ENCODE results near the gene GIT1.
"Not testable (repeated sequence)": the region's sequence is repeated elsewhere in the genome, so short reads cannot be mapped to it uniquely, and the experiment has no call there.

GIT1 gene

GRCh38 chr17:29565643-29566472, 23.6 kb downstream of the GIT1 start:
- DNase-seq, result peak; percentile 48 to 56

- DNase-seq, result no peak
These were observed 25.6 kb downstream of the GIT1 start for GRCh38 chr17:29563816-29564215.

DNA sequence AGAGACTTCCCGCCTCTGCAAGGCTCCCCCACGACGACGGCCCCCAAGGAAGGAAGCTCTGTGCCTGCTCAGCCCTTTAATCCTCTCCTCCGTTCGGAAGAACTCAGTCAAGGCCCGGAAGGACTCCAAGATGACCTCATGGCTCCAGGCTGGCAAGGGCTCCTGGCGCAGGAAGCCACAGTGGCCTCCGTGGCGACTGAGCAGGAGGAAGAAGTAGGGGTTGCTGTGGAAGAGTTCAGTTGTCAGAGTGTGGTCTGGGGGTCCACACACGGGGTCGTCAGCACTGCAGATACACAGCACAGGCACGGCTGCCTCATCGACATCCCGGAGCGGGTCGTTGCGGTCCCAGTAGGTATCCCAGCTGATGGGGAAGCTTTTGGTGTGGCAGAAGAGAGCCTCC, 26.8 kb downstream of the GIT1 start:
- DNase-seq, result no peak

GRCh38 chr17:29561554-29562517, 27.6 kb downstream of the GIT1 start:
- no peak for DNase-seq

DNA sequence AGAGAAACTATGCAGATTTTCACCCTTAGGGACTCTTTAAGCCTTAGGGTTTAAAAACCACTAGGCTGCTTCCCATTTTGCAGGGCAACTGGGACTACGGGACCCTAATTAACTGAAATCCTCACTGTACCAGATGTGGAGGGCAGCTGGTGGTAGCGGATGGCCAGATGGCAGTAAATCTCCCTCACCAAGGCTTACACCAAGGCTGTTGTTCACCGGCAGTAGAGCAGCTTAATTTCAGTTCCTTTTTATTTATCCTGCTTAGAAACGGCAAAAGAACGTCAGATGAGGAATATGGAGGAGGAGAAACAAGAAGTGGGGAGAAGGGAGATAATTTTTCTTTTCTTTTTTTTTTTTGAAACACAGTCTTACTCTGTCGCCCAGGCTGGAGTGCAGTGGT, 29.1 kb downstream of the GIT1 start:
- no peak for DNase-seq

DNA sequence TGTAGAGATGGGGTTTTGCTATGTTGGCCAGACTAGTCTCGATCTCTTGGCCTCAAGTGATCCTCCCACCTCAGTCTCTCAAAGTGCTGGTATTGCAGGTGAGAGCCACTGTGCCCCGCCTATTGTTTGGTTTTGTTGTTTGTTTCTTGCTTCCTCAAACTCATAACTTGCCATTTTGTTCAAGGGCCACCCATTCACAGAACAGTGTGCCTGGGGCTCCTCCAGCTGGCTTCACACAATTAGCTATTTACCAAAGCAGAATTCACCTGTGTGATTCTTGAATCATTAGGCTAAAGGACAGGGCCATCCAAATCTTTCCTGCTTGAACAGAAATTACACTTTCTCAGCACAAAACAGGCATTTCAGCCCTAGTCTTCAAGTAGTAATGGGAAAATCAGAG, 29.8 kb downstream of the GIT1 start:
- DNase-seq, result no peak

GRCh38 chr17:29558139-29558538, 31.3 kb downstream of the GIT1 start:
- DNase-seq, result not testable (repeated sequence)

DNA sequence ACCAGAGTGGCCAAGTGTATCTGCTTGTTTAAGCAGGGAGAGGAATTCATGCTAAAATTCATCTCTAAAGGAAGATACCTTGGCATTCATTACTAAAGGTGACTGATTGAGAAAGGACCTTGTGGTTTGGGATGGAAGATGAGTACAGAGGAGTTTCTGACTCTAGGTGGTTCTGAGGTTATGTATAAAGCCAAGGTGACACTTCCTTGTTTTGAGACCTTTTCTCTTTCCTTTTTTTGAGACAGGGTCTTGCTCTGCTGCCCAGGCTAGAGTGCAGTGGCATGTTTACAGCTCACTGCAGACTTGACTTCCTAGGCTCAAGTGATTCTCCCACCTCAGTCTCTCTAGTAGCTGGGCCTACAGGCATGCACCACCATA, 31.7 kb downstream of the GIT1 start:
- no peak for DNase-seq

DNA sequence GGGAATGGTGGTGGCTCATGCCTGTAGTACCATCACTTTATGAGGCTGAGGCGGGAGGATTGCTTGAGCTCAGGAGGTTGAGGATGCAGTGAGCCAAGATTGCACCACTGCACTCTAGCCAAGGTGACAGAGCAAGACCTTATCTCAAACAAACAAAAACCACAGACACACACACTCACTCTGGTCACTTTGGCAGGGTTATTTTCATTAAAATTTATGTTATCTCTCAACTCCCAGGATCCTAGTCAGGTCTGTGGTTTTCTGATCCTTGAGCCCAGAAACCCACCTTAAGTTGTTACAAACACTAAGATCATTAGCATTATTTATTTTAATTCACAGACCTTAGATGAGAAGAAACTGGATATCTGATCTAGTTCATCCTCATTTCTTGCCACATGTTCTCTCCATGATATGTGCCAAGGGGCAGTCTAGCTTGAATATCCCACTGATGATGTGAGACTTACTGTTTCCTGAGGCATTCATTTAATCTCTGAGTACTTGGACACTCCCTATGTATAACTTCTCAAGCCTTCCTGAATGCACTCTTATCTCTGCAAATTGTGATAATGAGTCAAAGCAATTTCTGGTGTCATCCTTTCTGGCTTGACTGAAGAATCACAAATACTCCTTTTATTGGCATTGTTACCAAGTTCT, 32.2 kb downstream of the GIT1 start:
- no peak for DNase-seq

DNA sequence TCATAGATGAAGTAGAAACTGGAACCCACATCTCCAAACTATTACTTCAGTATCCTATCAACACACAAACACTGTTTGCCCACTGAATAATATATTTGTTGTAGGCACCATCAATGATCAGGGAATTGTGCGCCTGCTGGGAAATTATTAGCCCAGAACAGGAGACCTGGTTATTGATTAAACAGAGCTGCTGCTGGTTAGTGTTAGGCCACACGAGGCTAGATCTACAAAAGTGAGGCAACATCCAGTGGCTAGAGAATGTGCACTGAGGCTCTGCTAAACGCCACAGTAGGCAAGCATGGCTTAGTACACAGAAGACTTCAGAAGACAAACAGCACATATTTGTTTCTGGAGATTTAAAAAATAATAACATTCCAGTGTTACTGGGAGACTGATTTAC, 33.6 kb downstream of the GIT1 start:
- no peak for DNase-seq

DNA sequence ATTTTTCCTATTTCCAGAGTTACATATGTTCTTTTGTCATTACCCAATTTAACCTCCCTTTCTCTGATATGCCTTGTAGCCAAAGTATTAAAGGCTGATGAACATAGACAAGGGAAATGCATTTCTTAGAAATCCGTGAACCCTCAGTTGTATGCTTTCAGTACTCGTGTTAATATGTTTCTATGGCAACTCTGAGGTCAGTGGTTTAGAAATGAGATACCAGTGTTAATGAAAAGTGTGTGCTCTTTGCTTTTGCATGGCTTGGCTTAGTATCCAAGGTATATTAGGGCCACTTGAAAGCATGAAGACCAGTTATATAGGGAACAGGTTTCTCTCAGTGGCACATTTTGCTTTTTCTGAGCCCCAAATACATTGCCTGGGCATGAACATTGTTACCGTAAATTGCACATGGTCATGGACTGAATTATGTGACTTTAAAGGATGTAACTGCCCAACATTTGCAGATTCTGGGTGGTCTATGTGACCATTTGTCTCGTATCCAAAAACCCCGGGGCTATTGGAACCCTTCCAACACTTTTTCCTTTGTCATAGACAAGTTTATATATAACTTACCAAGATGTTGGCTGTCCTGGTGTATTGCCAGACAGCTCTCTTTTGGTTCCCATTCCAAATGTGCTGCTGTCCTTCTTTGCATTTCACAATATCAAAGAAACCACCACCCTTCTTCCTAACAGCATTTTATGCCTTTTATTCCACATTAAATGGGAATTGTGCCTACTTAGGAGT, 40.1 kb downstream of the GIT1 start:
- no peak for DNase-seq

DNA sequence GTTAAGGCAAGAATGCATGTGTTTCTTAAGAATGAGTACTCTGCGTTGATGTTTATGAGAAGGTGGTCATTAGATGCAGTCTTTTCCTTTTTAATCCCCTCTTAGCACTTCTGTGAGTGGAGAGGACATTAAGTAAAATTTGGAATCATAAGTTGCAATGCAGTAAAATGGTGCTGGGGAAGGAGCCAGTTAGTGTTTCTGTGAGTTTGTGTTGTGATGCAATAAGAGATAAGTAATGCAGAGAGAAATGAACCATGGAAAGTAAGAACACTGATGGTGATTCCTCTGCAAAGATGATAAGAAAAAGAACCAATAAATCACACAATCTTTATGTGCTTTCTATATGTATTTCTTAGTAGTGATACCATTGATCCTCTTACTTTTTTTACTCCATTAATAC, 42.6 kb downstream of the GIT1 start:
- no peak for DNase-seq

GRCh38 chr17:29546085-29546484, 43.4 kb downstream of the GIT1 start:
- no peak for DNase-seq

GRCh38 chr17:29544066-29544465, 45.4 kb downstream of the GIT1 start:
- no peak for DNase-seq

DNA sequence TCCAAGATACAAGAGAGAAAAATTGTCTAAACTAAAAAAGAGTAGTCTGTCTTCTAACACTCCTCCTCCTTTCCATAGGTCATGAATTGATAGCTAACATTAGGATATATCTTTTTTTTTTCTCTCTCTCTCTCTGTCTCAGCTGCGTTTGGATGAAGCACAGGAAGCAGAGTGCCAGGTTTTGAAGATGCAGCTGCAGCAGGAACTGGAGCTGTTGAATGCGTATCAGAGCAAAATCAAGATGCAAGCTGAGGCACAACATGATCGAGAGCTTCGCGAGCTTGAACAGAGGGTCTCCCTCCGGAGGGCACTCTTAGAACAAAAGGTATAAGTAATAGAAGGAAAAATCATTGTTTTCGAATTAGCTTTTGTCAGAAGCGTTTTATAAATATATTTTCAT, 55.5 kb downstream of the GIT1 start:
- no peak for DNase-seq

GRCh38 chr17:29526322-29526721, 63.1 kb downstream of the GIT1 start:
- DNase-seq, result no peak

DNA sequence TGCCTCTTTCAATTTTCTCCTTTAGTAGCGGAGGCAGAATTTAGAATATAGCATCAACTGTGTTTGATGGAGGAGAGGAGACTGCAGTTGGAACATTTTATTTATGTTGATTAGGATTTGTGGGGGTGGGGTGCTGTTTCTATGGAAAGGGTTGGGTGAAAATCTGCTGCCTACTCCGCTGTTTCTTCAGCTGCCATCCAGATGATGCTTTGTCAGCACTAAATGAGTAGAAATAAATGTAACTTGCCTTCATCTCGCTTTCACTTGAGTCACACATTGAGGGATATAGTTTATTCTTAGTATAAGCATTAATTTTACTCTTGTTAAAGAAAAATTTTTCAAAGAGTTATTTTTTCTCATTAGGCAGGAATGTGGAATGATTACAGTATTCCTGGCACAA, 64.8 kb downstream of the GIT1 start:
- DNase-seq, result no peak
